Measurements from ENCODE around the gene TTC28.
"Not testable (repeated sequence)": the region's sequence is repeated elsewhere in the genome, so short reads cannot be mapped to it uniquely, and the experiment has no call there.

TTC28 gene

DNA sequence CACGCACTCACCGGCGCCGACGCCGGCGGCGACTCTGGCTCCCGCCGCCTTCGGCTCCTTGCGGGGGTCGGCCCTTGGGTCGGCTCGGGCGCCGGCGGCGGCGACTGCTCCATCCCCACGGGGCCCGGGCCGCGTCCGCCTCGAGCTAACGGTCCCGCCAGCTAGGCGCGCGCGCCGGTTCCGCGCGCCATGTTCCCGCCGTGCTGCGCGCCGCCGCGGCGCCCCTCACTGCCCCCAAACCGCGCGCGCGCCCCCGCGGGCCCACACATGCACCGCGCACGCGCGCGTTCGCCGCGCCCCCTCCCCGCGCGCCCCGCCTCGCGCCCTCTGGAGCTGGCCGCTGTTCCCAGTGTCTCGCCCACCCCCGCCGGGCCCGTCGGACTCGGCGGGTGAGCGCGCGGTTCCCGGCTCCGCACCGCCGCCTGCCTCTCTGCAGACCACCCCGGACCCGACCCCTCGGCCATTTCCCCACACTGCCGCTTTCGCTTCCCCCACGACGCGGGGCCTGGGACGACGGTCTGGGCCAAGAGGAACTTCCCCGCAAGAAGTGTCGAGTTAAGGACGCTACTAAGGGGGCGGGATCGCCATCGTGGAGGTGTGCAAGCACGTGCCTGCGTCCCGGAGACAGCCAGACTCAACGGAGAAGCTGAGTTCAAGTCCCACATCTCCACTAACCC lies at the start of gene TTC28:
Gene TTC28, minus strand, starts transcription at position 230 of the 677 bp plus-strand sequence. Its CDS starts 117 bp downstream, at position 113.
- peak; percentile 78 for DNase-seq (ENCODE audit: low spot score)

- DNase-seq (ENCODE audit: low spot score), result no peak
Measured at GRCh38 chr22:28728621-28729313, 49.1 kb upstream of the TTC28 start.

- no peak for DNase-seq (ENCODE audit: low spot score)
Measured at GRCh38 chr22:28728002-28728401, 48.4 kb upstream of the TTC28 start.

DNA sequence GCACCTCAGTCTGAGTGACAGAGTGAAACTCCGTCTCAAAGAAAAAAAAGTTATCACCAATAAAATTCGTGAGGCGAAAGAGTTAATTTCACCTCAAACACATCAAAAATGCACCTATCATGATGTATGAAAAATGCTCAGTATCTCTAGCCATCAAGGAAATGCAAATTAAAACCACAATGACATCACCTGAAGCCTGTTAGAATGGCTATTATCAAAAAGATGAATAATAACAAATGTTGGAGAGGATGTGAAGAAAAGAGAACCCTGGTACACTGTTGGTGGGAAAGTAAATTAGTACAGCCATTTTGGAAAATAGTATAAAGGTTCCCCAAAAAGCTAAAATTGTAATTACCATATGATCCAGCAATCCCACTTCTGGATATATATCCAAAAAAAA lies 38.4 kb upstream of the TTC28 start:
- no peak for DNase-seq (ENCODE audit: low spot score)

- DNase-seq (ENCODE audit: low spot score), result no peak
Measured at GRCh38 chr22:28716686-28717085, 37.0 kb upstream of the TTC28 start.

DNA sequence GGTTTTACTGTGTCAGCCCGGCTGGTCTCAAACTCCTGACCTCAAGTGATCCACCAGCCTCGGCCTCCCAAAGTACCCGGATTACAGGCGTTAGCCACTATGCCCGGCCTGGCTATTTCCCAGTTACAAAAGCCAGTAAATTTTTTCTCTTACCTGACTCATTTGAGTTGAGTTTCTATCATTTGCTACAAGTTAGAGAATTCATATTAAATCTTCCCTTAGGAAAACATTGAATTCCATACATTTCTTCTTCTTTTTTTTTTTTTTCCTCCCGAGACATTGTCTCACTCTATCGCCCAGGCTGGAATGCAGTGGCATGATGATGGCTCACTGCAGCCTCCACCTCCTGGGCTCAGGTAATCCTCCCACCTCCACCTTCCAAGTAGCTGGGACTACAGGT lies 36.0 kb upstream of the TTC28 start:
- DNase-seq (ENCODE audit: low spot score), result no peak

DNA sequence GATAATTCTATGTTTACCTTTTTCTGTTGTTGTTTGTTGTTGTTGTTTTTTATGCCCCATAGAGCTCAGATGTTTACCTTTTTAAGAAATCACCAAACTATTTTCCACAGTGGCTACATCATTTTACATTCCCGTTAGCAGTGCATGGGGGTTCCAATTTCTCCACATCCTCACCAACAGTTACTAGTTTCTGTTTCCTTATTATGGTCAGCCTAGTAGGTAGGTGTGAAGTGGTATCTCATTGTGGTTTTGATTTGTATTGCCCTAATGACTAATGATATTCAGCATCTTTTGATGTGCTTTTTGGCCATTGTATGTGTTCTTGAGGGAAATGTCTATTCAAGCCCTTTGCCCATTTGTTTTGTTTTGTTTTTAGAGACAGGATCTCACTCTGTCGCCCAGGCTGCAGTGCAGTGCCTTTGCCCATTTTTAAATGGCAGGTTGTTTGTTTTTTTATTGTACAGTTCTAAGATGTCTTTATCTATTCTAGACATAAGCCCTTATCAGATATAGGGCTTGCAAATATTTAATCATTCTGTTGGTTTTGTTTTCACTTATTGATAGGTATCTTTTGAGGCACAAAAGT lies 34.5 kb upstream of the TTC28 start:
- DNase-seq (ENCODE audit: low spot score), result no peak

DNA sequence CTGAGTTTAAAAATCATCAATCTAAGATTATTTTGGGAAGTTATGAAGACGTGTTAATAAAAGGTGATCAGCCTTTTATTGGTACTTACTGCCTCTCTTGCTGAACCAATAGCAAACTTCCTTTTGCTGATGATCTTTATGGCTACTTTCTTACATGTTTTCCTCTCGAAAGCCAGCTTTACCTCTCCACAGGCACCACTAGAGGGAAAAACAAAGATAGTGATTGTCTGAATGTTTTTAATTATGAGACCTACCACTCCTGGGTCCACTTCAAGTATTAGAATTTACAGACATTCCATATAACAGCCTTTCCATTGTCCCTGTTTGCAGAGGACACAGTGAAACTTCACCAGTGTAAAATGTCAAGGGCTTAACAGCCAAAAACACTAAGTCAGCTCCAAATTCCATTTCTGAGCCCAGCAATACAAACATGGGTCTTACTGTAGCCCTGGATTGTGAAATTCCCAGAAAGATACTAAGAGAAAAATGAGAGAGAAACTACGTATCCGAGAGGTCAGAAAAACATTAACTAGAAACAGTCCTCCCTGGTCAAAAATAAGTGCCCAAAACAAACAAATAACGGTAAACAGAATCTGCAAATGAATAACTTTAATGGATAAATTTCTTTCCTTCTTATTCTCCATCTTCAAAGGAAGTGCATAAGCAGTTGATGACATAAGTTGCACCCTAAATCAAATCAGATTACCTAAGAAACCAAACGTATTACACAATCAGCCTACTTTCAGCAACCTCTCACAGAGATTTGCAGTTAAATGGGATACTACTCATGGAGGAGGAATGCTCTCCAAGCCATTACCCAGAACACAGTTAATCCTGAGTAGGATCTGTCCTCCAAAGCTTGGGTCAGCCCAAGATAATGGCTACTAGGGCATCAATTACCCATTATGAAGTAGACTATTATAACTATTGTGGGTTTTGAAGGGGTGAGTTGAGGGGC lies 32.5 kb upstream of the TTC28 start:
- DNase-seq (ENCODE audit: low spot score), result no peak

DNA sequence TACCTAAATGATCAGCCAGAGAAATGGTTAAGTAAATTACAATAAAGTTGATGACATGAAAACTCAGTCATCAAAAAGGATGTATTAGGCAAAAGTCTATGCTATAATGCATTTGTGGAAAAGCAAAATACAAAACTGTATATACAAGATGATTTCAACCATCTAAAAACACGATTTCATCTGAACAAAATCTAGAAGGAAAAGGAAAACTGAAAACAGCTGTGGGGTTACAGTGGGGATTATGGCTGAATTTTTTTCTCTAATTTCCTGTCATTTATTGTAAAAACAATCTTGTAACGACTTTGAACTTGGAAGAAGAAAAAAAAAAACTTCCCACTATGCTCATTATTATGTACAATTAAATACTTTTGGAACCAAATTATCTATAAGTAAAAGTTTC lies 31.7 kb upstream of the TTC28 start:
- no peak for DNase-seq (ENCODE audit: low spot score)

DNA sequence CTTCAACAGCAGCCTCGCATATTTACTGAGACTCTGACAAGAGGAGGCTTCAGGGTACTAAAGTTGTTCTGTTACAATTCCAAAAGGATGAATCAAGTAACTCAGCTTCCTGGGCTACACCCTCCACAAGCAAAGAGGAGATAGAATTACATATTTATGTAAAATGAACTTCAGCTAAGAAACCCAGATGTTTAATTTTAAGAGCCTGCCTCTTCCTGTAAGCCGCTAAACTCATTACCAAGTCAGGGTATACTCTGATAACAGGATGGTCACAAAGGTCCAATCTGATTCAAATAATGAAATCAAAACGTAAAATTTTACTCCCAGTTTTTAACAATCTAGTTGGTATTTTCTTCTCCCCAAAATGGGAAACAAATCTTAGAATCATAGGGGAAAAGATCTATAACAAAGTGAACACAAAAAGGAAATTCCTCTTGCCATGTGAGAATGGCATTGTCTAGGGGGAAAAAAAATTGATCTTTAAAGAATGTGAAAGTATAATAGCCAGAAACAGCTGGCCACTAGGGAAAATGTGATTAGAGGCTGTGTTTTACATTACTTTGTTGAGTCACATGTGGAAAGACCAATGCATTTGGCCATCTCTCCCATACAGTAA lies 31.0 kb upstream of the TTC28 start:
- no peak for DNase-seq (ENCODE audit: low spot score)

GRCh38 chr22:28710107-28710506 lies 30.5 kb upstream of the TTC28 start:
- DNase-seq (ENCODE audit: low spot score), result no peak

DNA sequence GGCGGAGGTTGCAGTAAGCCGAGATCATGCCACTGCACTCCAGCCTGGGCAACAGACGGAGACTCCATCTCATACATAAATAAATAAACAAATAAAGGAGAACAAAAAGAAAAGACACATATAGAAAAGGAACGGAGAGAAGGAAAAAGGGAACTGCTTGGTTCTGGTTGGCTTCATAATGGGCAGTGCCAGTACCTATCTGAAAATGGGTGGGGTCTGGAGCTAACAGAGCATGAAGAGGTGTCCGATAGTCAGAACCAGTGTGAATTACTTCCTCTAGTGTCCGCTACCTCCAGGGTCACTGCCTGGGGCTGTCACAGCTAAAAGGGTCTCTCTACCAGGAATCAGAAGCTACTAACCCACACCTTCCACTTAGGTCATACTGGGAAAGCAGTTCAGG lies 27.2 kb upstream of the TTC28 start:
- DNase-seq (ENCODE audit: low spot score), result no peak

- no peak for DNase-seq (ENCODE audit: low spot score)
Measured at GRCh38 chr22:28703436-28703835, 23.8 kb upstream of the TTC28 start.

- no peak for DNase-seq (ENCODE audit: low spot score)
Measured at GRCh38 chr22:28702891-28703290, 23.3 kb upstream of the TTC28 start.

DNA sequence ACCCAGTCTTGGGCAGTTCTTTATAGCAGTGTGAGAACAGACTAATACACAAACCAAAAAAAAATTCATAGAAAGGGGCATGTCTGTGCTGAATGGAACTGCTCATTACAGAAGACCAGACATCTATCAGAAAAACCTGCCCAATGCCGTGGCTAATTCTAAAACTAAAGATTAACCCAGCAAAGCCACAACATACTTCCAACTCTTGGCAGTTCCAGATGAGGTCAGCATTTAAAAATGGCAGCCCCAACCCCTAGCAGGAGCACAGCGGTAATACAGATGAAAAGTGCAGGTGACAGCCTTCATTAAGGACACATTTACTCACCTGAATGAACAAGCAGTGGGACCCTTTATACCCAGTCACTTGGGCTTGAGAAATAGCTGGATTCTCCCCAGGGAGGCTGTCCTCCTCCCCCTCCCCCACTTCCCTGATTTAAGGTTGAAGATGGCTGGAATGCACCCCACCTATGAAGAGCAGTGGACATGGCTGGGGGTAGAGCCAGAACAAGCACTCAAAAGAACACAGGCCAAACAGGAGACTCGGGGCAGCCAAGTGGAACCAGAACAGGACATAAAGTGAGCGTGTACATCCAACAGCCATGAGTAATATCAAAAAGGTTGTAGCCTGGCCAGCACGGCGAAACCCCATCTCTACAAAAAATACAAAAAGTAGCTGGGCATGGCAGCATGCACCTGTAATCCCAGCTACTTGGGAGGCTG lies 13.6 kb upstream of the TTC28 start:
- DNase-seq (ENCODE audit: low spot score), result not testable (repeated sequence)

- DNase-seq (ENCODE audit: low spot score), result not testable (repeated sequence)
Measured at GRCh38 chr22:28689796-28690195, 10.2 kb upstream of the TTC28 start.

GRCh38 chr22:28682966-28683365 lies 3.3 kb upstream of the TTC28 start:
- DNase-seq (ENCODE audit: low spot score), result not testable (repeated sequence)

DNA sequence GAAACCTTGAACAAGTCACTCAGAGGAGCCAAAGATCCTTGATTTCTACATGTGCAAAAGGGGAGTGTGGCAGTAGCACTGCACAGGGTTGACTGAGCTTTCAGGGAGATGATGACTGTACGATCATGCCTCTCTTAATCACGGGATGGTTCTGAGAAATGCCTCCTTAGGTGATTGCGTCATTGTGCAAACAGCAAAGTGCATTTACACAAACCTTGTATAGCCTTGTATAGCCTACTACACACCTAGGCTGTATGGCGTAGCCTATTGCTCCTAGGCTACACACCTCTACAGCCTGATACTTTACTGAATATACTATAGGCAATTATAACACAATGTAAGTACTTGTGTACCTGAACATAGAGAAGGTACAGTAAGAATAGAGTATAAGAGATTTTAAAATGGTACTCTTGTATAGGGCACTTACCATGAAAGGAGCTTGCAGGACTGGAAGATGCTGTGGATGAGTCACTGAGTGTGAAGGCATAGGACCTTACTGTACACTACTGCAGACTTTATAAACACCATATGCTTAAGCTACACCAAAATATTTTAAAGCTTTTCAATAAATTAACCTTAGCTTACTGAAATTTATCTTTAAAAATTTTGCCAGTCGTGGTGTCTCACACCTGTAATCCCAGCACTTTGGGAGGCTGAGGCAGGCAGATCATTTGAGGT lies 1.3 kb upstream of the TTC28 start:
- not testable (repeated sequence) for DNase-seq (ENCODE audit: low spot score)

GRCh38 chr22:28678778-28679610 lies 646 bp downstream of the TTC28 start:
- DNase-seq (ENCODE audit: low spot score), result peak; percentile 5

DNA sequence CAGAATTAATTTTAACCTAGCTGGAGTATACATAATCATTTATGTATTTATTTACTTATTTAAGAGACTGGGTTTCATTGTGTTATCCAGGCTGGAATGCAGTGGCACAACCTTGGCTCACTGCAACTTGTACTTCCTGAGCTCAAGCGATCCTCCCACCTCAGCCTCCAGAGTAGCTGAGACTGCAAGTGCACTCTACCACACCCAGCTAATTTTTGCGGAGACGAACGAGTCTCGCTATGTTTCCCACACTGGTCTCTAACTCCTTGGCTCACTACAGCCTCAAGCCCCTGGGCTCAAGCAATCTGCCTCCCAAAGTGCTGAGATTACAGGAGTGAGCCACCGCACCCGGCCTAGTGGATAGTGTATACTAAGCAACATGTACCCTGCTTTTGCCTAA lies 1.5 kb downstream of the TTC28 start:
- not testable (repeated sequence) for DNase-seq (ENCODE audit: low spot score)
